SH-SY5Y (cell line): ENCODE measurements around the gene SLC44A5.

Source experiments
- GATA2 ChIP-seq: IDR thresholded peaks from 2 replicates; pipeline ENCODE4 v1.6.1; 2011; ENCODE audit warnings: mild to moderate bottlenecking, low read depth, low read length
- GATA3 ChIP-seq: IDR thresholded peaks from 2 replicates; pipeline ENCODE4 v1.6.1; 2011; ENCODE audit warnings: low read depth, mild to moderate bottlenecking, low read length, moderate library complexity

- TF ChIP-seq GATA2 (no peak), GATA3 (no peak)
Measured at GRCh38 chr1:75506976-75507375, 103.9 kb downstream of the SLC44A5 start.
